HCT116 (cell line): ENCODE results near the gene SH3PXD2A. TPM values are rescaled to one million over a fixed set of nuclear protein-coding genes. Genes with fewer than 3 reads are reported as not detected.

Experiments used
- ATAC-seq: fragments of 200-7000 bp; cut with Tn5 transposase; 2 replicates; pipeline ENCODE4 v1.9.1; 2020; ENCODE audit warnings: mild to moderate bottlenecking, moderate library complexity
- BruUV-seq: library from RNA; stranded (reverse); fragments of 400-500 nt; replicated peaks from 2 replicates; lab custom pipeline; 2021; lab: Mats Ljungman, UMichigan
- CTCF ChIA-PET: fragments of 300-600 bp; sonication (Branson Sonifier 250); formaldehyde crosslinking; loops from one replicate; lab custom pipeline; 2021; ENCODE audit warnings: antibody characterized with exemption; lab: Charles Lee
- POLR2A ChIA-PET: fragments of 300-600, 350-600 bp; sonication (Branson Sonifier 250); formaldehyde crosslinking; loops from one replicate; lab custom pipeline; 2021; ENCODE audit warnings: antibody characterized with exemption; lab: Charles Lee
- RAD21 ChIA-PET, 2 experiments: fragments of 300-600 bp; sonication (Branson Sonifier 250); formaldehyde crosslinking; loops; one replicate each; lab custom pipeline; 2023; ENCODE audit warnings: low total read pairs in 2 of 2; ENCODE audit not compliant: uncharacterized antibody in 2 of 2, unreplicated experiment in 2 of 2, low non-redundant PET in 1 of 2; lab: Charles Lee
- DNase-seq: peaks from one replicate; pipeline ENCODE4 v3.0.0-alpha.2; 2010; ENCODE audit warnings: low read depth, low spot score
- H2AFZ ChIP-seq: fragments of 200-600 bp; shearing (Covaris generic), sonication (generic); 2 replicates; pipeline ENCODE4 v1.6.1; 2017; ENCODE audit warnings: low read depth, mixed run types, mixed read lengths, antibody characterized with exemption, low read length; ENCODE audit not compliant: poor library complexity, severe bottlenecking
- H3K27ac ChIP-seq: 2 replicates; pipeline ENCODE4 v1.5.1; 2012; ENCODE audit warnings: low read depth, low read length
- H3K27me3 ChIP-seq: fragments of 200-600 bp; sonication (generic); 2 replicates; pipeline ENCODE4 v1.6.1; 2016; ENCODE audit warnings: mixed run types, low read length, mixed read lengths; ENCODE audit not compliant: insufficient read depth
- H3K36me3 ChIP-seq, 2 experiments: fragments of 200-500 bp in 1 of 2; fragments of 200-600 bp in 1 of 2; sonication (Bioruptor generic) in 1 of 2; sonication (generic) in 1 of 2; 2 replicates each; pipeline versions ENCODE4 v1.5.1 to v1.6.1; 2014 to 2016; ENCODE audit warnings: low read length in 2 of 2, inconsistent platforms in 1 of 2, mixed read lengths in 1 of 2, mixed run types in 1 of 2; ENCODE audit not compliant: insufficient read depth in 2 of 2, control insufficient read depth in 1 of 2
- H3K4me1 ChIP-seq, 2 experiments: fragments of 200-600 bp in 1 of 2; sonication (generic) in 1 of 2; 2 replicates each; pipeline versions ENCODE4 v1.5.1 to v1.6.1; 2012 to 2017; ENCODE audit warnings: low read length in 2 of 2, inconsistent platforms in 1 of 2, mild to moderate bottlenecking in 1 of 2, mixed read lengths in 1 of 2, mixed run types in 1 of 2, moderate library complexity in 1 of 2; ENCODE audit not compliant: insufficient read depth in 2 of 2, control insufficient read depth in 1 of 2
- H3K4me2 ChIP-seq: fragments of 200-600 bp; sonication (generic); 2 replicates; pipeline ENCODE4 v1.6.1; 2017; ENCODE audit warnings: mixed run types, low read length, mixed read lengths
- H3K4me3 ChIP-seq, 2 experiments: fragments of 200-600 bp in 1 of 2; sonication (generic) in 1 of 2; replicated peaks in 1 of 2; 2 replicates each; pipeline ENCODE4 v1.5.1; 2011 to 2016; ENCODE audit warnings: low read length in 2 of 2, control low read depth in 1 of 2, low read depth in 1 of 2, mild to moderate bottlenecking in 1 of 2, mixed read lengths in 1 of 2, mixed run types in 1 of 2
- H3K79me2 ChIP-seq: fragments of 200-600 bp; sonication (generic); 2 replicates; pipeline ENCODE4 v1.6.1; 2017; ENCODE audit warnings: mild to moderate bottlenecking, mixed run types, low read length, moderate library complexity, mixed read lengths; ENCODE audit not compliant: insufficient read depth
- H3K9ac ChIP-seq: fragments of 200-600 bp; sonication (generic); 2 replicates; pipeline ENCODE4 v1.6.1; 2016; ENCODE audit warnings: low read length, mixed read lengths
- H3K9me2 ChIP-seq: fragments of 200-600 bp; sonication (generic), shearing (Covaris generic); 2 replicates; pipeline ENCODE4 v1.6.1; 2017; ENCODE audit warnings: mixed run types, mild to moderate bottlenecking, moderate library complexity; ENCODE audit not compliant: insufficient read depth
- H3K9me3 ChIP-seq, 2 experiments: fragments of 200-500 bp in 1 of 2; fragments of 200-600 bp in 1 of 2; sonication (Bioruptor generic) in 1 of 2; sonication (generic) in 1 of 2; 2 replicates each; pipeline ENCODE4 v1.6.1; 2014 to 2017; ENCODE audit warnings: low read length in 2 of 2, mixed read lengths in 2 of 2, inconsistent platforms in 1 of 2, low read depth in 1 of 2, mild to moderate bottlenecking in 1 of 2, mixed run types in 1 of 2, moderate library complexity in 1 of 2; ENCODE audit not compliant: control insufficient read depth in 1 of 2, insufficient read depth in 1 of 2
- H4K20me1 ChIP-seq: fragments of 200-600 bp; sonication (generic), shearing (Covaris generic); 2 replicates; pipeline ENCODE4 v1.6.1; 2017; ENCODE audit warnings: mixed run types, mild to moderate bottlenecking, moderate library complexity; ENCODE audit not compliant: insufficient read depth
- ATF3 ChIP-seq: IDR thresholded peaks from 2 replicates; pipeline ENCODE4 v1.6.1; 2012
- CBX3 ChIP-seq: IDR thresholded peaks from 2 replicates; pipeline ENCODE4 v1.6.1; 2012; ENCODE audit warnings: low read depth
- CTCF ChIP-seq, 3 experiments: fragments of 200-600 bp in 1 of 3; sonication (generic) in 1 of 3; IDR thresholded peaks in 2 of 3; conservative IDR thresholded peaks in 1 of 3; 2 replicates each; pipeline ENCODE4 v1.5.1; 2012 to 2017; ENCODE audit warnings: low read depth in 2 of 3, low read length in 2 of 3, antibody characterized with exemption in 1 of 3, borderline replicate concordance in 1 of 3, control low read depth in 1 of 3, mild to moderate bottlenecking in 1 of 3, mixed read lengths in 1 of 3, mixed run types in 1 of 3, moderate library complexity in 1 of 3; ENCODE audit not compliant: insufficient read depth in 1 of 3
- EZH2phosphoT487 ChIP-seq: fragments of 200-600 bp; IDR thresholded peaks from 2 replicates; pipeline ENCODE4 v1.6.1; 2018; ENCODE audit warnings: antibody characterized with exemption, borderline replicate concordance
- FOSL1 ChIP-seq: IDR thresholded peaks from 2 replicates; pipeline ENCODE4 v1.6.1; 2012; ENCODE audit warnings: low read depth
- JUND ChIP-seq: IDR thresholded peaks from 2 replicates; pipeline ENCODE4 v1.6.1; 2012
- POLR2AphosphoS5 ChIP-seq: IDR thresholded peaks from 2 replicates; pipeline ENCODE4 v1.6.1; 2011; ENCODE audit warnings: mild to moderate bottlenecking, low read depth, low read length, moderate library complexity
- SIN3A ChIP-seq: IDR thresholded peaks from 2 replicates; pipeline ENCODE4 v1.6.1; 2012; ENCODE audit warnings: low read depth
- YY1 ChIP-seq: IDR thresholded peaks from 2 replicates; pipeline ENCODE4 v1.6.1; 2011; ENCODE audit warnings: low read length, low read depth, moderate library complexity, mild to moderate bottlenecking; ENCODE audit not compliant: insufficient replicate concordance; ENCODE audit errors: extremely low read depth
- ZFX ChIP-seq: fragments of 450-650 bp; IDR thresholded peaks from 2 replicates; pipeline ENCODE4 v1.6.1; 2017
- ZNF274 ChIP-seq: fragments of 200-500 bp; sonication (Bioruptor generic); IDR thresholded peaks from 2 replicates; pipeline ENCODE4 v1.6.1; 2014; ENCODE audit warnings: mild to moderate bottlenecking, low read depth, low read length, inconsistent platforms
- intact Hi-C: fragments of 100-400 bp; cut with micrococcal nuclease; formaldehyde crosslinking; loops from 2 replicates; pipeline ENCODE4 v1.10.0; 2022
- total RNA-seq: library from RNA; stranded (reverse); gene quantifications from one replicate; pipeline ENCODE4 v1.2.1, GENCODE V29; 2021; ENCODE audit not compliant: unreplicated experiment
- TF ChIP-seq, protein P1 (sequence below): IDR thresholded peaks from 2 replicates; pipeline ENCODE4 v1.6.1; 2011; ENCODE audit warnings: mild to moderate bottlenecking, low read length, moderate library complexity; ENCODE audit not compliant: insufficient replicate concordance; ENCODE audit errors: extremely low read depth

SH3PXD2A gene
- total RNA-seq, 1 experiment from 2014 or later, result 8.7 TPM

DNA sequence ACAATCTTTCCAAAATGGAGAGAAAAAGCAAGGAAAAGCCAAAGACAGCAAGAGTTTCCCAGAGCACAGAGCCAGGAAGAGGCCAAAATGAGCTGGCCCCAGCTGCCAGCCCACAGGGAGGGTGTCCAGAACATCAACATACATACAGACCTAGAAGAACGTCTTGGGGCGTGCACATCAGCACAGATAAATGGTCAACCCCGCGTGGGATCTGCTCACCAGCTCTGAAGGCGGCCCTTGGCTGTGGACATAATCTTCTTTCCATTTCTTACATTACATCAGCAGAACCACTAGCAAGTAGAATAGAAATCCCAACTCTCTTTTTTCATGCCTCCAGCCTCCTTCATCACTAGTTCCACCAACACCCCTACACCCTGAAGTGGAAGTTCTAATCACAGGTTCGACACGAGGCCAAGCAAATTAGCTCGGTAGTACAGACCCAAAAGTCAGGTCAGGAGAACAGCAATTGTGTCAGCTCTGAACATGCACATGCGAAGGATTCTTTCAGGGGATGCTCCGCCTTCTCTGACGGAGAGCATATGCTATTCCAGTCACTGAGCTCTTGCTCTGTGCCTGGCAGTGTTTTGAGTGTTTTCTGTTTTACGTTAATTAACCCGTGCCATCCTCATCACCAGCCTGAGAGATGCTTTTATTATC lies 16.4 kb downstream of the SH3PXD2A start:
- CTCF ChIA-PET, result interaction anchor here (1.0 to 1.8 kb wide), 3 partner anchors 9 to 126 kb away, joined by 3 to 5 read pairs (median 3); no protein-coding TSS in a partner anchor

More for the DNA sequence above, 16.4 kb downstream of the SH3PXD2A start:
- Histone ChIP-seq H3K79me2 (no peaks in the 10 kb centered on the region), H3K4me1 (no peaks in the 10 kb centered on the region), H3K36me3 (no peaks in the 10 kb centered on the region), H3K27ac (no peak overlapping the region), H3K9ac (no peak overlapping the region)
- BruUV-seq, result no TSS peak
- TF ChIP-seq CTCF (IDR thresholded peaks at IDR 0.05 in 2 of 3, conservative IDR thresholded peaks at IDR 0.05 in 1 of 3; ENCODE audit: borderline replicate concordance in 1 of 3, insufficient read depth in 1 of 3, low read depth in 2 of 3, low read length in 2 of 3) (no peak), ZFX (no peak), EZH2phosphoT487 (no peak), POLR2AphosphoS5 (no peak), JUND (no peak), ATF3 (no peak), CBX3 (no peak), YY1 (no peak), ZNF274 (no peak), SIN3A (no peak), FOSL1 (no peak)
- TF ChIP-seq, protein P1, sequence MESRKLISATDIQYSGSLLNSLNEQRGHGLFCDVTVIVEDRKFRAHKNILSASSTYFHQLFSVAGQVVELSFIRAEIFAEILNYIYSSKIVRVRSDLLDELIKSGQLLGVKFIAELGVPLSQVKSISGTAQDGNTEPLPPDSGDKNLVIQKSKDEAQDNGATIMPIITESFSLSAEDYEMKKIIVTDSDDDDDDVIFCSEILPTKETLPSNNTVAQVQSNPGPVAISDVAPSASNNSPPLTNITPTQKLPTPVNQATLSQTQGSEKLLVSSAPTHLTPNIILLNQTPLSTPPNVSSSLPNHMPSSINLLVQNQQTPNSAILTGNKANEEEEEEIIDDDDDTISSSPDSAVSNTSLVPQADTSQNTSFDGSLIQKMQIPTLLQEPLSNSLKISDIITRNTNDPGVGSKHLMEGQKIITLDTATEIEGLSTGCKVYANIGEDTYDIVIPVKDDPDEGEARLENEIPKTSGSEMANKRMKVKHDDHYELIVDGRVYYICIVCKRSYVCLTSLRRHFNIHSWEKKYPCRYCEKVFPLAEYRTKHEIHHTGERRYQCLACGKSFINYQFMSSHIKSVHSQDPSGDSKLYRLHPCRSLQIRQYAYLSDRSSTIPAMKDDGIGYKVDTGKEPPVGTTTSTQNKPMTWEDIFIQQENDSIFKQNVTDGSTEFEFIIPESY, result no peak
- TF ChIP-seq, all 23 proteins: peak for 0
- H3K9me2 ChIP-seq, result no peaks in the 10 kb centered on the region
- H3K9me3 ChIP-seq, result no peaks in the 10 kb centered on the region
- no peak overlapping the region for H3K4me2 ChIP-seq
- ChIA-PET POLR2A (no interaction called here), RAD21 (no interaction called here)
- no peak for ATAC-seq
- intact Hi-C loops, result no loop called here
- H2AFZ ChIP-seq, result no peak overlapping the region
- H3K27me3 ChIP-seq, result peaks cover 3% of the 10 kb centered on the region; the same call in 1 of the 2 replicates
- no peak overlapping the region for H3K4me3 ChIP-seq
- DNase-seq, result no peak
- no peaks in the 10 kb centered on the region for H4K20me1 ChIP-seq
